ENCODE measurements around the gene ERCC1.

ERCC1 gene

DNA sequence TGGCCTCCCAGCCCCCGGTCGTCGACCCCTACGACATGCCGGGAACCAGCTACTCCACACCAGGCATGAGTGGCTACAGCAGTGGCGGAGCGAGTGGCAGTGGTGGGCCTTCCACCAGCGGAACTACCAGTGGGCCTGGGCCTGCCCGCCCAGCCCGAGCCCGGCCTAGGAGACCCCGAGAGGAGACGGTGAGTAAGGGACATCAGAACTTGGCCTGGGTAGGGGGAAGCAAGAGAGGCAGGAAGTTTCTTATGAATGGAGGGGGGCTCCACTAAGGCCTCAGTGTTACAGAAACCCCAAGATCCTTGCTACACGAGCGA lies 47.0 kb upstream of the ERCC1 start:
- ChIA-PET POLR2A (ENCODE audit: low non-redundant PET) (no interaction called here), CTCF (interaction anchor here (0.8 kb wide), 1 partner anchor 32 kb away, joined by 6 read pairs; no protein-coding TSS in a partner anchor)
- no peak for DNase-seq (ENCODE audit: low spot score)
- H3K27ac ChIP-seq: peak overlapping the region; percentile 96
- TF ChIP-seq, protein P1, sequence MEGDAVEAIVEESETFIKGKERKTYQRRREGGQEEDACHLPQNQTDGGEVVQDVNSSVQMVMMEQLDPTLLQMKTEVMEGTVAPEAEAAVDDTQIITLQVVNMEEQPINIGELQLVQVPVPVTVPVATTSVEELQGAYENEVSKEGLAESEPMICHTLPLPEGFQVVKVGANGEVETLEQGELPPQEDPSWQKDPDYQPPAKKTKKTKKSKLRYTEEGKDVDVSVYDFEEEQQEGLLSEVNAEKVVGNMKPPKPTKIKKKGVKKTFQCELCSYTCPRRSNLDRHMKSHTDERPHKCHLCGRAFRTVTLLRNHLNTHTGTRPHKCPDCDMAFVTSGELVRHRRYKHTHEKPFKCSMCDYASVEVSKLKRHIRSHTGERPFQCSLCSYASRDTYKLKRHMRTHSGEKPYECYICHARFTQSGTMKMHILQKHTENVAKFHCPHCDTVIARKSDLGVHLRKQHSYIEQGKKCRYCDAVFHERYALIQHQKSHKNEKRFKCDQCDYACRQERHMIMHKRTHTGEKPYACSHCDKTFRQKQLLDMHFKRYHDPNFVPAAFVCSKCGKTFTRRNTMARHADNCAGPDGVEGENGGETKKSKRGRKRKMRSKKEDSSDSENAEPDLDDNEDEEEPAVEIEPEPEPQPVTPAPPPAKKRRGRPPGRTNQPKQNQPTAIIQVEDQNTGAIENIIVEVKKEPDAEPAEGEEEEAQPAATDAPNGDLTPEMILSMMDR (conservative IDR thresholded peaks at IDR 0.05; ENCODE audit: low read depth): no peak

DNA sequence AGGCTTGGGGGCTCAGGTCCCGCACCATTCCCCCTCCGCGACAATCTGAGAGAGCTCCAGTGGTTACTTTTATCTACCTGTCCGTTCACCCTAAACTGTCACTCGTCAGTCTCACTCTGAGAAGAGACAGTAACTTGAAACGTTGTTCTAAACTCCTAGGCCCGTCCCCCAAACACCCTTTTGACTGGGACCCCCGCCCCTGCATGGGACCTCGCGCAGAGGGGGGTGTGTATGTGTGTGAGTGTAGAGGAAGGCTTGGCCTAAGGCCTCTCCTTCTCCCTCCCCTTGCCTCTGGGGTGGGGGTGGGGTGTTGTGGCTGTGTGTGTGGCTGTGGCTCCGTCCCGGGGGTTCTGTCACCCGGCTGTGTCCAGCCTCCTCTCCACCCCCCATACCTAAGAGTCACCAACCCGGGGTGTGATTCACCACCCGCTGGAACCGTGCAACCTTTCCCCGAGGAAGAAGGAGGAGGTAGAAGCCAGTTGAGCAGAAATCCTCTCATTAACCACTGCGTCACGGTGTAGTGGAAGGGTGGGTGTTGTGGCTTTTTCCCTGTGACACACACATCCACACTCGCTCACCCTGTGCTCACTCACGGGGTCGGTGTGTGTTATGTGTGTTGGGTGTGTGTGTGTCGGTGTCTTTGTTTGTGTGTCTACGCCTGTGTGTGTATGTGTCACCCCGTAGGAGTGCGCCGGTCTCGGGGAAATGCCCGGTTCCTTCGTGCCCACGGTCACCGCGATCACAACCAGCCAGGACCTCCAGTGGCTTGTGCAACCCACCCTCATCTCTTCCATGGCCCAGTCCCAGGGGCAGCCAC lies 46.4 kb upstream of the ERCC1 start:
- CTCF ChIA-PET: interaction anchor here (1.9 to 2.9 kb wide), 2 partner anchors 9 to 31 kb away, joined by 13 to 23 read pairs; no protein-coding TSS in a partner anchor
- TF ChIP-seq, protein P1 (conservative IDR thresholded peaks at IDR 0.05; ENCODE audit: low read depth): no peak
- DNase-seq (ENCODE audit: low spot score): peak; percentile 48
- H3K27ac ChIP-seq: peak overlapping the region; percentile 96
- POLR2A ChIA-PET (ENCODE audit: low non-redundant PET): interaction anchor here (1.0 to 3.0 kb wide), 4 partner anchors 9 to 31 kb away, joined by 4 to 14 read pairs (median 6); no protein-coding TSS in a partner anchor

DNA sequence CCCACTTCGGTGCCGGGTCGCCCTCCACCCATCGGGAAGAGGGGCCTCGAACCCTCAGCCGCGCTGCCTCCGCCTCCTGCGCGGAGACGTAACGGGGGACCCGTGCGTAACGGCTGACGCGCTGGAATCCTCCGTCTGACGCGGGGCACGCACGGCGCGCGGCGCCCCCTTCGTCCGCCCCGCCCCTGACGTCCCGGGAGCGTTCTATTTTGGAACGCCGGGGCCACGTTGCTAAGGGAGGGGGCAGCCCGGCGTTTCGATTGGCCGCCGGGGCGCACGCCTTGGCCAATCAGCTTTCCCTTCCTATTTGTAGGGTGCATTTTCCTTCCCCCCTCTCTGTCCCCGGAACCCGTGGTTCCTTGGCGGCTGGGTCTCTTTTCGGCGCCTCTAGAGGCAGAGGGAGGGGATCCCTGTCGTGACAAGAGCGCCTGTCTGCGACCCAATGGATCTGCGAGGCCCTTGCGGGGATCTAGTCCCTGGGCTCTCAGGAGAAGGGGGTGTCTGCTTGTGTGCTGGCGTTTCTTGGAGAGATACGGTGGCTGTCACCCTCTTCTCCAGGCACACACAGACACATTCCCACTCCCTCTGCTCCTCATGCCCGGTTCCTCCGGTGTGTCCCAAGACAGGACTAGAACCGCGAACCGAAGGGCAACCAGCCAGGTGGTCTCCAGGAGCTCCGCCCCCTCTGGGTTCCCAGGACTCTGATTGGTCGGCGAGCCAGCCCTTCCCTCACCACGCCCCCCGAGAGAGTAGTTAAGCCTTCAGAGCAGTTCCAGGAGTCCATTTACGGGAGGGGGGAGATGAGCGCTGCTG lies 45.6 kb upstream of the ERCC1 start:
- peak overlapping the region; percentile 96 for H3K27ac ChIP-seq
- ChIA-PET CTCF (interaction anchor here (1.9 to 2.9 kb wide), 2 partner anchors 10 to 30 kb away, joined by 13 to 23 read pairs; no protein-coding TSS in a partner anchor), POLR2A (ENCODE audit: low non-redundant PET) (interaction anchor here (0.6 to 3.0 kb wide), 7 partner anchors 10 to 1278 kb away, joined by 4 to 14 read pairs (median 6); no protein-coding TSS in a partner anchor)
- peak; percentile 94 for DNase-seq (ENCODE audit: low spot score)
- TF ChIP-seq, protein P1 (conservative IDR thresholded peaks at IDR 0.05; ENCODE audit: low read depth): no peak

DNA sequence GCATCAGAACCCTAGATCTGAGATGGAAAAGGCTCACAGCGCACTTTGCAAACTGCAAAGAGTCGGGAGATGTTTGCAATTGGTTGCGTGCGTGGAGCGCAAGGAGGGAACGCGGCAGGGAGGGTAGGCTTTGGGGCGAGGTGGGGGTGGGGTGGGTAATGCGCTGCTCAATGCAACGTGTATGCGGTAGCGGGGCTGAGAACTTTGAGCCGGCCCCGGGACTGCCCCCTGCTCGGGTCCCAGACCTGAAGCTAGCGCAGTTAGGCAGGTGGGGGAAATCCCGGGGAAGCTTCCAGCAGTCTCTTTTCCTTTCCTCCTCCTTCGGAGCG lies 45.0 kb upstream of the ERCC1 start:
- ChIA-PET POLR2A (ENCODE audit: low non-redundant PET) (interaction anchor here (0.6 to 3.0 kb wide), 5 partner anchors 10 to 1279 kb away, joined by 4 to 14 read pairs (median 6); no protein-coding TSS in a partner anchor), CTCF (interaction anchor here (0.7 to 2.9 kb wide), 3 partner anchors 10 to 98 kb away, joined by 3 to 23 read pairs (median 13); no protein-coding TSS in a partner anchor)
- no peak for DNase-seq (ENCODE audit: low spot score)
- TF ChIP-seq, protein P1 (conservative IDR thresholded peaks at IDR 0.05; ENCODE audit: low read depth): no peak
- peak overlapping the region; percentile 96 for H3K27ac ChIP-seq

DNA sequence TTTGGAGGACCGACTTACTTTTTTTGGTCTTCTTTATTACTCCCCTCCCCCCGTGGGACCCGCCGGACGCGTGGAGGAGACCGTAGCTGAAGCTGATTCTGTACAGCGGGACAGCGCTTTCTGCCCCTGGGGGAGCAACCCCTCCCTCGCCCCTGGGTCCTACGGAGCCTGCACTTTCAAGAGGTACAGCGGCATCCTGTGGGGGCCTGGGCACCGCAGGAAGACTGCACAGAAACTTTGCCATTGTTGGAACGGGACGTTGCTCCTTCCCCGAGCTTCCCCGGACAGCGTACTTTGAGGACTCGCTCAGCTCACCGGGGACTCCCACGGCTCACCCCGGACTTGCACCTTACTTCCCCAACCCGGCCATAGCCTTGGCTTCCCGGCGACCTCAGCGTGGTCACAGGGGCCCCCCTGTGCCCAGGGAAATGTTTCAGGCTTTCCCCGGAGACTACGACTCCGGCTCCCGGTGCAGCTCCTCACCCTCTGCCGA lies 44.5 kb upstream of the ERCC1 start:
- peak overlapping the region; percentile 96 for H3K27ac ChIP-seq

More for the DNA sequence above, 44.5 kb upstream of the ERCC1 start:
- ChIA-PET CTCF (interaction anchor here (0.7 to 2.9 kb wide), 6 partner anchors 11 to 97 kb away, joined by 3 to 23 read pairs (median 8); no protein-coding TSS in a partner anchor), POLR2A (ENCODE audit: low non-redundant PET) (interaction anchor here (0.9 to 3.0 kb wide), 4 partner anchors 9 to 29 kb away, joined by 4 to 14 read pairs (median 8); no protein-coding TSS in a partner anchor)
- TF ChIP-seq, protein P1 (conservative IDR thresholded peaks at IDR 0.05; ENCODE audit: low read depth): no peak
- no peak for DNase-seq (ENCODE audit: low spot score)
